Esophagus mucosa (tissue), 1 donor: ENCODE results near the gene TPRG1L. TPM values are rescaled to one million over a fixed set of nuclear protein-coding genes. Genes with fewer than 3 reads are reported as not detected.
"Not testable (repeated sequence)": the region's sequence is repeated elsewhere in the genome, so short reads cannot be mapped to it uniquely, and the experiment has no call there.

ENCODE experiments used
- ATAC-seq: fragments of 200-7000 bp; cut with Tn5 transposase; one replicate; pipeline ENCODE4 v1.9.1; 2020
- total RNA-seq: library from RNA; stranded (reverse); gene quantifications from one replicate; pipeline ENCODE4 v1.2.4, GENCODE V29; 2023
- donor health status: DM: yes; HTN: yes; CAD: no.

TPRG1L gene
- total RNA-seq, 1 donor from 2014 or later, result 40.3 TPM

DNA sequence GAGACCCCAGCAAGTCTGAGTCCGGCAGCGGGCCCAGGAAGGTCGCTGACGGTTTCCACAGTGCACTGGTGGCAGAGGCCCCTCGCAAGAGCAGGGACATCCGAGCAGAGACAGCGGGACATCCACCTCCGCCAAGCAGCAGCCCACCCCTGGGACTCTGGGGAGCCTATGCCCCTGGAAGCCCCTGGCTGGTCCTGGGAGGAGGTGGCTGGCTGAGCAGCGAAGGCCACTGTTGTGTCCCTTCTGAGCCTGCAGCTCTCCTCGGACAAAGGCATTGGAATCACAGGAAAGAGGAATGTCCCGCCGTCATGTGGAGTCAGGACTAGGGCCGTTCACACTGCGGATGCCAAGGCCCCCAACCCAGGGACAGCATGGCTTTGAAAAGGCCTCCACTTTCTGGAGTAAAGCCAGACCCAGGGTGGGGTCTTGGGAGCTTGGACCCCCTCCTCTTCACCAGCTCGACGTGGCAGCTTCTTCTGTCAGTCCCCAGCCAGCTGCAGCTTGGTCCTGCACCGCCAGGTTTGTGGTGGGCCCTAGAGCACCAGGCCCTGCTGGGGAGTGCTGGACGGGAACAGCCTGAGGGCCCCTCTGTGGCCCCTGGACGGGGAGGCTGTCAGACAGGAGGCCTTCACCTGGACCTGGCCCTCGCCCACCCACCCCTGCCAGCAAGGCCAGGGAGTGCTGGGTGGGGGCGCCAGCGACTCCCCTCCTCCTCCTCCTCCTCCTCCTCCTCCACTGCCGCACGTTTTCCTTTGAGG is 14.9 kb upstream of the TPRG1L start:
- no peak for ATAC-seq

- ATAC-seq, result no peak
Observed at GRCh38 chr1:3610527-3611169, 14.2 kb upstream of the TPRG1L start.

GRCh38 chr1:3611170-3612019 is 13.4 kb upstream of the TPRG1L start, which contains the start of gene MEGF6:
TSS of gene MEGF6 (minus strand) at chr1:3611508. CDS start at chr1:3611268, 240 bp downstream.
- ATAC-seq, result peak; percentile 25

DNA sequence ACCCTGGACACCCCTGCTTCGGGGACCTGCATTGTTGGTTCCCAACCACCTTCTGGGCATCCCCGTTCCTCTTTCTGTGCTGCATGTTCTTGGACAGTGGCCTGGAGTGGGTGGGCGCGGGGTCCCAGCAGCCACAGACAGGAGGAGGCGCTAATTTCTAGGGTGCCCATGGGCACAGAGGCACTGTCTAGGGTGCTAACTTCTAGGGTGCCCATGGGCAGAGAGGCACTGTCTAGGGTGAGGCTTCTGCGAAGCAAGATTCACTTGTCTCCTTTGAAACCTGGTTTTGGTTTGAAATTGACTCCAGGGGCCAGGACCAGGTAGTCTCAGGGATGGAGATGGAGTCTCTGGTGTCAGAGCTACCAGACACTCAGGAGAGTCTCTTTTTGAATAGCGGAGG is 12.7 kb upstream of the TPRG1L start:
- no peak for ATAC-seq

GRCh38 chr1:3614755-3615742 is 9.8 kb upstream of the TPRG1L start:
- ATAC-seq, result no peak

DNA sequence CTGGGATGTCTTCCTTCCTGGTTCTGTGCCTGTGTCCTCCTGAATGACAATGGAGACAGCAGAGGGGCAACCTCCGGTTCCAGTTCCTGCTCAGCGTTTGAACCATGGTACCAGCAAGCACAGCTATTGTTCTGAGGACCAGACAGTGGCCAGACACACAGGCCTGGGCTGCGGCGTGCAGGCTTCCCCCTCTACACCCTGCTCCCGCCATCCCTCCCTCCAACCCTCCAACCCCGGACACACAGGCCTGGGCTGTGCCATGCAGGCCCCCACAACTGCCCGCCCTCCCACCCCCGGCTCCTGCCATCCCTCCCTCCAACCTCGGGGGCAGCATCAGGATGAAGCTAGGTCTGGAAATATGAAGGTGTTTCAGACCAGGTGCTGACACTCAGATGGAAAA is 8.0 kb upstream of the TPRG1L start:
- ATAC-seq, result no peak

DNA sequence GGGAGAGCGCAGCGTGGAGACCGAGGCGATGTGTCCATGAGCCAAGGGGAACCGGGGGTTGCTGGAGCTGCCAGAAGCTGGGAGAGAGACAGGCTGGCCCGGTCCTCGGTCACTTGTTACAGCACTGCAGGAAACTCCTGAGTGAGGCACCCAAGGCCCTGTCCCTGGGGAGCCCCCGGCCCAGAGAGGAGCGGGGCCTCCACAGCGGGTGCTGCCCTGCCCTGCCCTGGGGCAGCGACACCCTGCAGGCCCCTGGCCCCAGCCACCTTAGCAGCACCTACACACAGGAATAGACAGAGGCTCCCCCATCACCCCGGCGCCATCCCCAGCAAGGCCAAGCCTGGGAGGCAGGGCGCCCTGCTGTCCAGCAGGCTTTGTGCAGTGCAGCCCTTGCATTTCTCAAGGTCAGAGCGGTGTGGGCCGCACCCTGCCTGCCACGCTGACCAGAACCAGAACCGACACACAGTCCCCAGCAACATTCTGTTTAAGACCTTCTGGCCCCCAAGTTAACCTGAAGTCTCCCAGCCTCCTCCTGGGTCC is 6.9 kb upstream of the TPRG1L start:
- peak; percentile 12 for ATAC-seq

DNA sequence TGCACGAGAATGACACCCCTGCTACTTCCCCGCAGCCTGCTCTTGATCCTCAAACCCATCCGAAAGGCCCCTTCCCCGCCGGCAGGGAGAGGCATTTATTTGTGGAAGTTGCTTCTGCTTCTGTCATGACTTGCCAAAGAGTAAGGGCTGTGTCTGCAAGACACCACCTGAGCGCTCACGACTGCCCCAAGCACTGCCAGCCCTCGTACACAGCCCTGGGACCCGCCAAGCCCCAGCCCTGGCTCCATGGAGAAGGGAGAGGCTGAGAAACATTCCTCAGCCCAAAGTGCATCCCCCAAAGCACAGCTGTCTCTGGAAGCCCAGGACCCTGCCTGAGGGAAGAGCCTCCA is 6.3 kb upstream of the TPRG1L start:
- no peak for ATAC-seq

- peak; percentile 77 for ATAC-seq
Observed at GRCh38 chr1:3618881-3619671, 5.7 kb upstream of the TPRG1L start.

DNA sequence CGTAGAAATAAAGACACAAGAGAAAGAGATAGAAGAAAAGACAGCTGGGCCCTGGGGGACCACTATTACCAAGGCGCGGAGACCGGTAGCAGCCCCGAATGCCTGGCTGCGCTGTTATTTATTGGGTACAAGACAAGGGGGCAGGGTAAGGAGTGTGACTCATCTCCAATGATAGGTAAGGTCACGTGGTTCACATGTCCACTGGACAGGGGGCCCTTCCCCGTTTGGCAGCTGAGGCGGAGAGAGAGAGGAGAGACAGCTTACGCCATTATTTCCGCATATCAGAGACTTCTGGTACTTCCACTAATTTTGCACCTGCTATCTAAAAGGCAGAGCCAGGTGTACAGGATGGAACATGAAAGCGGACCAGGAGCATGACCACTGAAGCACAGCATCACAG is 4.1 kb upstream of the TPRG1L start:
- no peak for ATAC-seq

GRCh38 chr1:3621151-3621671 is 3.6 kb upstream of the TPRG1L start:
- ATAC-seq, result not testable (repeated sequence)

DNA sequence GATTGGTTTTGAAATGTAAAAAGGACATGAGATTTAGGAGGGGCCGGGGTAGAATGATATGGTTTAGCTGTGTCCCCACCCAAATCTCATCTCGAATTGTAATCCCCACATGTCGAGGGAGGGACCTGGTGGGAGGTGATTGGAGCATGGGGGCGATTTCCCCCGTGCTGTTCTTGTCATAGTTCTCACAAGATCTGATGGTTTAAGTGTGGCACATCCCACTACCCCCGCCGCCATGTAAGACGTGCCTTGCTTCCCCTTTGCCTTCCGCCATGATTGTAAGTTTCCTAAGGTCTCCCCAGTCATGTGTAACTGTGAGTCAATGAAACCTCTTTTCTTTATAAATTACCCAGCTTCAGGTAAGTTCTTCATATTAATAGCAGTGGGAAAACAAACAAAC is 2.7 kb upstream of the TPRG1L start:
- ATAC-seq, result not testable (repeated sequence)

DNA sequence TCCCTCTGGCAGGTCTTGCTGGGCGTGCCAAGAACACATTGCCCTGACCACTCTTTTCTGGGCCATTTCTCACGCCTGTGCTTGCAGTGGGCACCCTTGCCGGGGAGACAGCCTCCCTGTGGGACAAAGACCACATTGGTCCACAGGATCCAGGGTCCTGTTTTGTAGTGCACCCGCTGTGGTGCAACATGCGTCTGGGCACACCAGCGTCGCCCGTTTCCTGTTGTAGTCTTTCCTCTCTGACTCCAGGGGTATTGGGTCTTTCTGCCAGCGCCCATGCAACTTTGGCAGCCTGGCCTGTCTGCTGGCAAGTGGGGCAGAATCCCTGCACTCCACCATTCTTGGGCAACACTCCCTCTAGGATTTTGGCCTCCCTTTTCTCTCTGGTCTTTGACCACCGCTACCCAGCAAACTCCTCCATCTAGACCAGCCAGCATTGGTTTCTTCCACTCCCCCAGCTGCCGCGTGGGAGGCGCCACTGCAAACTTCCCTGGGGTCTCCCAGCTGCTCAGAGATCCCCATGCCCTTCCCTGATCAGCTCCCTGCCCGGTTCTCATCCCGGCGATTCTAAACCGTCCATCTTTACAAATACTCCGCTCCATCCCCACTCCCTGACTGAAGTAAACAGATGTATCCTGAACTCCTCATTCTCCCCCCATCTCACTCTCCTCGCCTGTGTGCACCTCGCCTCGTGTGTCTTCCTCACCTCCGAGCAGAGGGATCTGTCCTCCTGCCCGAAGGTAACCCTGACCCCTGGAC is 1.2 kb upstream of the TPRG1L start:
- ATAC-seq, result peak; percentile 1

GRCh38 chr1:3625151-3625907 is 514 bp downstream of the TPRG1L start:
- peak; percentile 33 for ATAC-seq

DNA sequence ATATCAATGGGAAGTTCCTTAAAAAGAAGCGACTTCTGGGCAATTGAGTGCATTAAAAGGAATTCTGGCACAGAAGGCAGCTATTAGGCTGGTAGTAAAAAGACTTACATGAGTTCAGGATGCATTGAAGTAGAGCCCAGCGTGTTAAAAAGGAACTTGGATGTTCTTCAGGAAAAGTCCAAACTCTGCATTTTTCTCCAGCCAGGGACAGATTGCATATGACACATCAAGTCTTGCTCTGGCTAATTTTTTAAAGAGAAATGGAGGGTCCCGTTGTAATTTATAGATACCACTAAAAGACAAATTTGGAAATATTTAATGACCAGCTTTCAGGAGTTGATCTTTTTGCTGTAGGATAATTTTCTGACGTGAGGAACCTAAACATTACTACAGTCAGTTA is 1.2 kb downstream of the TPRG1L start:
- no peak for ATAC-seq

- no peak for ATAC-seq
Observed at GRCh38 chr1:3627515-3628253, 2.9 kb downstream of the TPRG1L start.

GRCh38 chr1:3628445-3628844 is 3.6 kb downstream of the TPRG1L start:
- ATAC-seq, result no peak

- ATAC-seq, result no peak
Observed at GRCh38 chr1:3629561-3630160, 4.8 kb downstream of the TPRG1L start.
